Measurements from ENCODE around the gene NF1.
"Not testable (repeated sequence)": the region's sequence is repeated elsewhere in the genome, so short reads cannot be mapped to it uniquely, and the experiment has no call there.

Gene NF1

GRCh38 chr17:31130286-31131224, 35.8 kb downstream of the NF1 start:
- DNase-seq (ENCODE audit: low read depth in 2 of 2), result no peak

DNA sequence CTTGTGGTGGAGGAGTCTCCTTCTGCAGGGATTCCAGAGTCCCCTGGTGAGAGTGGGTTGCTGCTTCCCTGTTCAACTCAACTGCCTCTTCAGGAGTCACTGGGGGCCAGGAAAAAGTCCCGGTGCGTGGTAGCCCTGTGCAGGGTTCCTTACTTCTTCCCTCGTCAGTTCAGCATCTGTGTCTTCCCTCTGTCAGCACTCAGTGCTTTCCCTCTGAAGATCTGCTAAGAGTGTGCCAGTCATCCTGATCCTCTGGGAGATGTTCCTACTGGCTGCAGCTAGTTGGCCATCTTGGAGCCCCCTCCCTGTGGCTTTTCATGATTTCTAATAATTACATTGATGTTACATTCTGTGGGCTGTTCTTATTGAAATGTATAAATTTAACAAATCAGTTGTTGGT, 36.5 kb downstream of the NF1 start:
- no peak for DNase-seq (ENCODE audit: low read depth in 2 of 2)

DNA sequence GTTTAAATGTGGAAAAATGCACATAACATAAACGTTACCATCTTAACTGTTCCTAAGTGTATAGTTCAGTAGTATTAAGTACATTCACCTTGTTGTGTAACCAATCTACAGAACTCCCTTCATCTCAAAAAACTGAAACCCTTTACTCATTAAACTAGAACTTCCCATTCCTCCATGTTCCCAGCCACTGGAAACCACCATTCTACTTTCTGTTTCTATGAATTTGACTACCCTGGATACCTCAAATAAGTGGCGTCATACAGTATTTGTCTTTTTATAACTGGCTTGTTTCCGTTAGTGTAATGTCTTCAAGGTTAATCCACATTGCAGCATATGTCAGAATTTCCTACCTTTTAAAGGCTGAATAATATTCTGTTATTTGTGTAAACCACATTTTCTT, 38.2 kb downstream of the NF1 start:
- no peak for DNase-seq (ENCODE audit: low read depth in 2 of 2)

- DNase-seq (ENCODE audit: low read depth in 2 of 2), result no peak
Measured at GRCh38 chr17:31134576-31134975, 39.8 kb downstream of the NF1 start.

GRCh38 chr17:31136319-31136718, 41.5 kb downstream of the NF1 start:
- DNase-seq (ENCODE audit: low read depth in 2 of 2), result no peak

DNA sequence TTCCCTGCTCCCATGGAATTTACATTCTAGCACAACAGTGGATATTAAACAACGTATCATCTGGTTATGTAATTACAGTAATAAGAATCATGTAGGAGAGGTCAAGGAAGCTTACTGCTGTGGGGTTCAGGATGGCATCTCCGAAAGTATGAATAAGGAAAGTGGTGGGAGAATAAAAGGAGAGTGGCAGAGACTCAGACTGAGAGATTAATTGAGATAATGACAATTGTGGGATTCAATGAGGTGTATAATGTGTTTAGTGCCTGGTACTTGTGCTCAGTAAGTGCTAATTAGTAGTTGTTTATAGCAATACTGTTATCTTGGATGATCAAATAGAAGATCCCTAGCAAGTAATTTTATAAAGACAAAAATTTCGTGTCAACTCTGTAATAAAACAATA, 45.3 kb downstream of the NF1 start:
- no peak for DNase-seq (ENCODE audit: low read depth in 2 of 2)

DNA sequence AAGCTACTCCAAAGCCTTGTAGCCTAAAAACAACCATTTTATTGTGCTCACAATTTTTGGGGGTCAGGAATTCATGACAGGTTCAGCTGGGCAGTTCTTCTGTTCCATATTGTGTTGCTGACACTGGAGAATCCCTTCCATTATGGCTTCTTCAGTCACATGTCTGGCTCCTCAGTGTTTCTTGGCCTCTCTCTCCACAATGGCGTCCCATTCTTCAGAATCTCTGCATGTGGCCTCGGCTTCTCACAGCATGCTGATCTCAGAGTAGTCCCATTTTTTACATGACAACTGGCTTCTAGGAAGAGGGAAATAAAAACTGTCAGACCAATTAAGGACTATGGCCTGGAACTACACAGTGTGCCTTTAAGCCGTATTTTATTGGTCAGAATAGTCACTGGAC, 49.7 kb downstream of the NF1 start:
- no peak for DNase-seq (ENCODE audit: low read depth in 2 of 2)

DNA sequence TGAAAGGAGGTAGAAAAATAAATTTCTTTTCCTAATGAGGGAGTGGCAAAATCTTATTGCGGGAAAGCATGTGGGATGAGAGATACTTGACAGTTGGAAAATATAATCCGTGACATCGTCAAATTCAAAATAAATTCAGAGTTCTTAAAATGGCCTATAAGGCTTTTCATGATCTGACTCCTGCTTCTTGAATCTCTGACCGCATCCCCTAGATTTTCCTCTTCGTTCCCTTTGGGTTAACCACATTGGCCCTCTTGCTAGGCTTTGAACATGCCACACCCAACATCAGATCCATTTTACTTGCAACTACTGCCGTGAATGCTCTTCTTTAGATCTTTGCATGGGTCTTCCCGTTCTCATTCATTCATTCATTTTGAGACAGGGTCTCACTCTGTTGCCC, 50.1 kb downstream of the NF1 start:
- no peak for DNase-seq (ENCODE audit: low read depth in 2 of 2)

DNA sequence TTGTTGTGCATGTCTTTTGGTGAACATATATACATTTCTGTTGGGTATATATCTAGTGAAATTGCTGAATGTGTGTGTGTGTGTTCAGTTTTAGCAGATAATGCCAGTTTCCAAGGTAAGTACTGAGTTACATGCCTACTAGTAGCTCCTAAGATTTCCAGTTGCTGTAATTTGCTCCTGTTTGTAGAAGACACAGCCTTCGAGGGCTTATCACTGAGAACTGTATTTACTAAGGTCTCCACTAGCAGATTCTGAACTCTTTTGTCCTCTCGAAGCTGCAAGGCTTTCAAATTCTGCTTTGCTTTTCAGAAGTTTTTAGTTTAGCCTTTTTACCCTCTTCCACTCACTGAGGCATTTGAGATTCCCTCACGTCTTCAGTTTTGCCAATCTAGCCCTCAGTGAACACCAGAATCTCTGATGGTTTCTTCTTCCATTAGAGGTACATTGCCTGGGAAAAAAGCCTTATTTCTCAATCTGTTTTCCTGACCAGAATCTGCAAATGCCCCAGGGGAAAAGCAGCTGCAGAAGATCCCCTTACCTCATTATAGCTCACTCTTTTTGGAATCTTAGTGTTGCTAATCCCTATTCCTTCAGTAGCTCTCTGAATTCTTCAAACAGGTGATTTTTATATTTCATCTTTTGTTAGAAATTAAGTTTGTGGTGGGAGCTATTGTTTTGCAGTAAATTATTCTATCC, 52.9 kb downstream of the NF1 start:
- no peak for DNase-seq (ENCODE audit: low read depth in 2 of 2)

DNA sequence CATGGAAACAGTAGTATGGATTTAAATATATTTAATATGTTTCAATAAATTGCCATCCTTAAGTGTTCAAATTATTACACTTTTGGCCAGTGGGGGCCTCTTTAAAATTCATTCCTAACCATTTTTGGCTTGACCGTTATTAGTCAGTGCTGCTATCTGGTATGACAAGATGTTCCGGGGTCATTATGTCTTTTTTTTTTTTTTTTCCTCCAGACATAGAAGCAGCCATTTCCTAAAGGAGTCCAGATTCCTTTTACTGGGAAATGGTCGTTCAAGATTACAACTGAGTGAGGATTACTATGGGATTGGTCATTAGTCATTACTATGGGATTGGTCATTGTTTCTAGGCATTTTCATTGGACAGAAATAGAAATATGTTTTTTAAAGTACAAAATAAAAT, 53.4 kb downstream of the NF1 start:
- DNase-seq (ENCODE audit: low read depth in 2 of 2), result no peak

DNA sequence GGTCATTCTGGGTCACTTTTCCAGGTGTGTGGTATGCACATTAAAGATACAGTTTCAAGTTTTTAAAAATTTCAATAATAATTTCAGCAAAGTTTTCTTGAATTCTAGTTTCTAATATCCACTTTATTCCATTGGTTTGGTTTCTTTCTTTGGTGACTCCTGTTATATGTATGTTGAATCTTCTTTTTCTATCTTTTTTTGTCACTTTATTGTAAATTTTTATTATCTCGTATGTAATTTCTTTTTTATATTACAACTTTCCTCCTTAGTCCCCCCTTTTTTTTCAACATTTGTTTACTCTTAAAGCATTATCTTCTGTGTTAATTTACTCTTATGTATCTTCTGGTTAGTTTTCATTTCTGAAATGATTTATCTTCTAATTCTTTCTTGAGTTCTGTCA, 57.5 kb downstream of the NF1 start:
- no peak for DNase-seq (ENCODE audit: low read depth in 2 of 2)

DNA sequence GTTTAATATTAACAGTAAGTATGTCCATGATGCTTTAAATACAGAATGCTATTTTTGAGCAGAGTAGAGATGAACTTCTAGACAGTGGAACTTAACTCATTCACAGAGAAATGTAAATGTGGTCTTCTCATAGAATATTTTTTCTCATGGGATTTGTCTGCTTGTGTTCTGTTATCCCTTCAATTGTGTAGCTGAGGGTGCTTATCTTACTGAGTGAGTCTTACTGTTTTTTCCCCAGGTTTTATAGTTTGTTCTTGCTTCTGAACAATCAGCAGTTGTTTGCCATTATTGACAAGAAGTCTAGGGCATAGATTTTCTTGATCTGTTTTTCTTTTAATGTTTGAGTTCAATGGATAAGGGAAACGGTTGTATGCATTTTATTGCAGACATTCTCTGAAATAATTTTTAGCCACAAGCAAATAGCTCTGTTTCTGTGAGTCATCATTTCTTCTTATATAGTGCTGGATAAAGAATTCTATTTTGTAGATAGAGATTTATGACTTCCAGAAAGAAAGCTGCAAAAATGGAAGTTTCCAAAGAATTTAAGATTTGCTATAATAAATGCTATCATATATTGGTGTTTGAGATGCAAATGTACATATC, 60.5 kb downstream of the NF1 start:
- no peak for DNase-seq (ENCODE audit: low read depth in 2 of 2)

GRCh38 chr17:31156326-31156725, 61.5 kb downstream of the NF1 start:
- no peak for DNase-seq (ENCODE audit: low read depth in 2 of 2)

GRCh38 chr17:31156864-31157263, 62.1 kb downstream of the NF1 start:
- DNase-seq (ENCODE audit: low read depth in 2 of 2), result not testable (repeated sequence)

GRCh38 chr17:31158746-31159377, 64.1 kb downstream of the NF1 start:
- no peak for DNase-seq (ENCODE audit: low read depth in 2 of 2)

DNA sequence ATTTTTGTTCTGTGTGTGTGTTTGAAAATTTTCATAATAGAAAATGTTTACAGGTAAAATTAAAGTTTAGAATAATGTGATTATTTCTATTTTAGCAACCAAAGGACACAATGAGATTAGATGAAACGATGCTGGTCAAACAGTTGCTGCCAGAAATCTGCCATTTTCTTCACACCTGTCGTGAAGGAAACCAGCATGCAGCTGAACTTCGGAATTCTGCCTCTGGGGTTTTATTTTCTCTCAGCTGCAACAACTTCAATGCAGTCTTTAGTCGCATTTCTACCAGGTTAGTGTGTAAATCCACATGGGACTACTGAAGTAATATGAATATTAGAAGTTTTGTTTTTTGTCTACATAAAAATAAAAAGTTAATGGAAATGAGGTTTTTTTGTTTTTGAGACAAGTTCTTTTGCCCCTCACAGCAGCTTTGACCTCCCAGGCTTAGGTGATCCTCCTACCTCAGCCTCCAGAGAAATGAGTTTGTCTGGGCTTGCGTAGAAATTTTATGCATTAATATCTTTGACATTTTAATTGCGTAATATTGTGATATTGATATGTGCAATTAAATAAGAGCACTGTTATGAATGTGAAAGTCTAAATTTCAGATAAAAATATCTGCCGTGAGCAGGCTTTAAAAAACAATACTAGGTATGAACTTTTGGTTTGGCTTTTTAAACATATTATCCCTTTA, 68.5 kb downstream of the NF1 start:
- no peak for DNase-seq (ENCODE audit: low read depth in 2 of 2)

DNA sequence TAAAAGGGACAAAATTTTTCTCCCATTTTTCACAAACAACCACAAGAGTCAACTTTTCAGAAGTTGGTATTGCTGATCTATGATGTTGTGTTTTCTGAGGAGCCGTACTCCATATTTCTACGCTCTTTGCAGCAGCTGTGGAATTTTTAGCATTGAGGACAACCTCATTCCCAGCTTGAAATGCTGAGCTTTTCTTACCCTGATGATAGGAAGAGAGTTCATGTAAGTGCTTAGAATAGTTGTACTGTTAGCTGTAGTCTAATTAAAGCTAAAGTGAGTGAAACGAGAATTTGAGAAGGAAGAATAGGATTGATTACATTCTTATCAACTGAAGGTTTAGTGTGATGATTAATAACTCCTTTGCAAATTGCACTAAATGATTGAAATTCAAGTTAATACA, 72.3 kb downstream of the NF1 start:
- DNase-seq (ENCODE audit: low read depth in 2 of 2), result no peak

DNA sequence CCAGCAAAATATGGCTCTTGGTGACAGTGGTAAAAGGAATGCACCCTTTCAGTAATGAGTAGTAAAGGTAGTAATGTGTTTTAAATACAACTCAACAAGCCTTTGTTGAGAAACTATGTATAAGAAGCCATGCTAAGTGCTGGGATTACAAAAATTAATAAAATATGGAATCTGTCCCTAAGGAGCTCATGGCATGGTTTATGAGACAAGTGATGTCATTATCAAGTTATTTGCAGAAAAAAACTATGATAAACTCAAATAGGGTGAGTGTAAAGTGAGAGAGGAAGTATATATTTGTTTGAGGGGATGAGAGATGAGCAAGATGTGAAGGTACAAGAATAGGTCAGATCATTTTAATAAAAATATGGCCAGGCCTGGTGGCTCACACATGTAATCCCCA, 76.9 kb downstream of the NF1 start:
- DNase-seq (ENCODE audit: low read depth in 2 of 2), result no peak

- DNase-seq (ENCODE audit: low read depth in 2 of 2), result no peak
Measured at GRCh38 chr17:31172388-31172787, 77.6 kb downstream of the NF1 start.

DNA sequence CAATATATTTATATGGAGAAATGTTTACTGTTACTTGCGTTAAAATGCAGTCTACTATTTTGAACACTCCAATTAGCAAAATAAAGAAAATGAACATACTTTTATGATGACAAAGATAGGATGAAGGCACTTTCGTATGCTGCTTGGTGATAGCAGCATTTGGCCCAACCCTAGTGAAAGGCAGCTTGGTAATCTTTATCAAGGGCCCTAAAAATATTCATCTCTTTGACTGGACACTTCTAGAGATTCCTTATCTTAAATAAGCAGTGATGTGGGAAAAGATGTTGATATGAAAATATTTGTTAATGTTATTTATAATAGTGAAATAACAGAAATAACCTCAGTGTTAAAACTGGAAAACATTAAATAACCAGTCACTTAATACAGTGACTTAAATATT, 79.4 kb downstream of the NF1 start:
- DNase-seq (ENCODE audit: low read depth in 2 of 2), result no peak

- DNase-seq (ENCODE audit: low read depth in 2 of 2), result no peak
Measured at GRCh38 chr17:31175237-31175636, 80.5 kb downstream of the NF1 start.

DNA sequence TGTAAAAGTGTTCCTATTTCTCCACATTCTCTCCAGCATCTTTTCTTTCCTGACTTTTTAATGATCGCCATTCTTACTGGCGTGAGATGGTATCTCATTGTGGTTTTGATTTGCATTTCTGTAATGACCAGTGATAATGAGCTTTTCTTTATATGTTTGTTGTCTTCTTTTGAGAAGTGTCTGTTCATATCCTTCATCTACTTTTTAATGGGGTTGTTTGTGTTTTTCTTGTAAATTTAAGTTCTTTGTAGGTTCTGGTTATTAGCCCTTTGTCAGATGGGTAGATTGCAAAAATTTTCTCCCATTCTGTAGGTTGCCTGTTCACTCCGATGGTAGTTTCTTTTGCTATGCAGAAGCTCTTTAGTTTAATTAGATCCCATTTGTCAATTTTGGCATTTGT, 81.4 kb downstream of the NF1 start:
- not testable (repeated sequence) for DNase-seq (ENCODE audit: low read depth in 2 of 2)
